ENCODE results near the gene IFITM2.
"Not testable (repeated sequence)": the region's sequence is repeated elsewhere in the genome, so short reads cannot be mapped to it uniquely, and the experiment has no call there.

The IFITM2 gene

GRCh38 chr11:327581-327923 is 19.9 kb downstream of the IFITM2 start:
- no peak for DNase-seq

- no peak for DNase-seq
Measured at GRCh38 chr11:328012-328411, 20.4 kb downstream of the IFITM2 start.

GRCh38 chr11:328516-329100 is 21.0 kb downstream of the IFITM2 start:
- not testable (repeated sequence) for DNase-seq

- DNase-seq: no peak
Measured at GRCh38 chr11:329886-330253, 22.3 kb downstream of the IFITM2 start.

- DNase-seq: no peak
Measured at GRCh38 chr11:330307-330693, 22.7 kb downstream of the IFITM2 start.

- DNase-seq: peak; percentile 44
Measured at GRCh38 chr11:330694-331357, 23.2 kb downstream of the IFITM2 start.

GRCh38 chr11:331358-332060 is 23.9 kb downstream of the IFITM2 start:
- no peak for DNase-seq

GRCh38 chr11:332651-333480 is 25.2 kb downstream of the IFITM2 start:
- DNase-seq: no peak

- DNase-seq: not testable (repeated sequence)
Measured at GRCh38 chr11:333616-334263, 26.1 kb downstream of the IFITM2 start.

- DNase-seq: no peak
Measured at GRCh38 chr11:334264-334994, 26.8 kb downstream of the IFITM2 start.

- no peak for DNase-seq
Measured at GRCh38 chr11:335779-336658, 28.4 kb downstream of the IFITM2 start.

GRCh38 chr11:336659-337198 is 29.1 kb downstream of the IFITM2 start:
- no peak for DNase-seq

- no peak for DNase-seq
Measured at GRCh38 chr11:337711-338110, 30.1 kb downstream of the IFITM2 start.

- no peak for DNase-seq
Measured at GRCh38 chr11:339963-340362, 32.3 kb downstream of the IFITM2 start.

- DNase-seq: no peak
Measured at GRCh38 chr11:340539-341512, 33.2 kb downstream of the IFITM2 start.

- no peak for DNase-seq
Measured at GRCh38 chr11:342328-342727, 34.7 kb downstream of the IFITM2 start.

GRCh38 chr11:344836-345578 is 37.4 kb downstream of the IFITM2 start:
- DNase-seq: no peak

GRCh38 chr11:346529-346928 is 38.9 kb downstream of the IFITM2 start:
- no peak for DNase-seq

All from stimulated activated CD4-positive, alpha-beta T cell treated with anti-CD3 and anti-CD28 coated beads, Interleukin-15, amount 100 ng/mL, for 24 hours (primary cell).